Measurements from ENCODE around the gene CHRM5.

GRCh38 chr15:34106423-34106822, 138.1 kb downstream of the CHRM5 start:
- TF ChIP-seq CTCF (IDR thresholded peaks at IDR 0.05; ENCODE audit: extremely low read depth in 1 of 2, insufficient read depth in 1 of 2, low read depth in 1 of 2, low read length in 2 of 2) (no peak), EZH2 (IDR thresholded peaks at IDR 0.05; ENCODE audit: borderline replicate concordance, low read depth, low read length, severe bottlenecking) (no peak), POLR2AphosphoS5 (IDR thresholded peaks at IDR 0.05; ENCODE audit: insufficient read depth, low read depth, low read length) (no peak), MAX (IDR thresholded peaks at IDR 0.05; ENCODE audit: insufficient read depth, insufficient read length) (no peak), POLR2A (IDR thresholded peaks at IDR 0.05; ENCODE audit: low read depth, low read length) (no peak)

Data from endothelial cell of umbilical vein (primary cell).